Activated CD4-positive, CD25-positive, alpha-beta regulatory T cell (primary cell): ENCODE data around the gene PIK3C2A.

ENCODE experiments used
- DNase-seq, 4 experiments: peaks; one replicate each; lab custom pipeline; 2025; lab: John Stamatoyannopoulos, UW

PIK3C2A gene

DNA sequence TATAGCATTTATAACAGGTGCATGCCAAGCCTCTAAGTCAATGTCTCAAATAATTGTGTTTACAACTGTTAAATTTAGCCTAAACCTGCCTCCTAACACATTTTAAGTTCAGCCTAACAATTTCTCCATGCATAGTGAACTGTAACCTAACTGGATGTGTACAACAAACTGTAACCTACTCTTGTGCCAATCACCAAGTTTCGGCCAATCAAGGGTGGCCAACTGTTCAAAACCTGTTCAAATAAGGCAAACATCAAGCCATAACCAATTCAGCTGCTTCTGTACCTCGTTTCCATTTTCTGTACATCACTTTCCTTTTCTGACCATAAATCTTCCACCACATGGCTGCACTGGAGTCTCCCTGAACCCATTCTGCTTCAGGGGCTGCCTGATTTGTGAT, 45.4 kb downstream of the PIK3C2A start:
- no peak for DNase-seq

DNA sequence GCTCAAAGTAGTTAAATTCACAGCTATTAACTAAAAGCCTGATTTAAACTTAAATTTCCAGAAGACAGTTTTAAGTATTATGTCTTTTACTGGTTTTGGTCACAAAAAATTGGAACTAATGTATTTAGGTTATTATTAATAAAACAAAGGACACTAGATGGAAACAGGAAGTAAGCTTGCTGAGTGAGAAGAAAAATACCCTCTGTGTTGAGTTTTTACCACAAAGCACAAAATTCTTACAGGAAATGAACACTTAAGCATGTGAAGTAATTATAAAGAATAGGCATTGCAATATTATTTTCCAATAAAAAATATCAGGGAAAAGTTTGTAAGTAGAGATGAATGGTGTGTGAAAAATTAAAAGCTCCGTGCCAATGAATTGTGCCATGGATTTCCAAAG, 46.3 kb downstream of the PIK3C2A start:
- DNase-seq, result no peak

DNA sequence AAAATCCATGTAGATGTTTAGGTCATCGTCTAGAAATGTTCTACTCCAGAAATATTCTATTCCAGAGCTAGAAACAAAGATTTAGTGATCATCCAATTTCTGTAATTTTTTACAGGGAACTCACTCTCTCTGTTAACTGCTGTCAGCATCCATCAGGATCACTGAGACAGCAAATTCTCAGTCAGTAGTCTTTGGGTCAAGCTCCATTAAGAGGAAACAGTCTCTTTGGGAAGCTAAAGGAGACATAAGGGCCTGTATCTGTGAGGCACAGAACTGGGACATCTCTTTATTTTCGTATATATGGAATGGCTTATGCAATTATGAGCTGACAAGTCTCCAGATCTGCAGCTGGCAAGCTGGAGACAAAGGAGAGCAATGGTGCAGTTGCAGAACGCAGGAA, 48.3 kb downstream of the PIK3C2A start:
- DNase-seq, result no peak
